Ishikawa (cell line): ENCODE measurements around the gene USP20.

Source experiments
- CEBPB ChIP-seq: IDR thresholded peaks from 2 replicates; pipeline ENCODE4 v1.6.1; 2012
- CREB1 ChIP-seq: IDR thresholded peaks from 2 replicates; pipeline ENCODE4 v1.6.1; 2012; ENCODE audit warnings: low read depth
- EGR1 ChIP-seq: IDR thresholded peaks from 2 replicates; pipeline ENCODE4 v1.6.1; 2012
- EP300 ChIP-seq: IDR thresholded peaks from 2 replicates; pipeline ENCODE4 v1.6.1; 2012; ENCODE audit warnings: borderline replicate concordance
- FOXM1 ChIP-seq: IDR thresholded peaks from 2 replicates; pipeline ENCODE4 v1.6.1; 2012; ENCODE audit warnings: low read depth, borderline replicate concordance
- MAX ChIP-seq: IDR thresholded peaks from 2 replicates; pipeline ENCODE4 v1.6.1; 2012
- NFIC ChIP-seq: IDR thresholded peaks from 2 replicates; pipeline ENCODE4 v1.6.1; 2012
- RAD21 ChIP-seq: IDR thresholded peaks from 2 replicates; pipeline ENCODE4 v1.6.1; 2012; ENCODE audit warnings: low read depth
- REST ChIP-seq: IDR thresholded peaks from 2 replicates; pipeline ENCODE4 v1.6.1; 2012; ENCODE audit warnings: low read depth, mild to moderate bottlenecking
- TAF1 ChIP-seq: IDR thresholded peaks from 2 replicates; pipeline ENCODE4 v1.6.1; 2012; ENCODE audit warnings: low read depth, mild to moderate bottlenecking
- TCF12 ChIP-seq: IDR thresholded peaks from 2 replicates; pipeline ENCODE4 v1.6.1; 2012; ENCODE audit warnings: low read depth
- TEAD4 ChIP-seq: IDR thresholded peaks from 2 replicates; pipeline ENCODE4 v1.6.1; 2012
- USF1 ChIP-seq: IDR thresholded peaks from 2 replicates; pipeline ENCODE4 v1.6.1; 2012
- YY1 ChIP-seq: IDR thresholded peaks from 2 replicates; pipeline ENCODE4 v1.6.1; 2012; ENCODE audit warnings: low read depth
- ZBTB7A ChIP-seq: IDR thresholded peaks from 2 replicates; pipeline ENCODE4 v1.6.1; 2012; ENCODE audit warnings: low read depth

The USP20 gene

GRCh38 chr9:129816501-129817435, 18.5 kb upstream of the USP20 start:
- TF ChIP-seq REST: no peak

GRCh38 chr9:129822898-129823541, 12.2 kb upstream of the USP20 start:
- TF ChIP-seq TEAD4 (no peak), REST (no peak), USF1 (no peak), YY1 (no peak), TAF1 (no peak), RAD21 (no peak), CEBPB (no peak), FOXM1 (no peak), ZBTB7A (no peak), MAX (no peak), CREB1 (no peak), EGR1 (no peak), NFIC (no peak), TCF12 (no peak), EP300 (no peak)

- TF ChIP-seq TCF12 (no peak), ZBTB7A (no peak), EP300 (no peak), USF1 (no peak), NFIC (no peak), CEBPB (no peak), FOXM1 (no peak), YY1 (no peak), RAD21 (no peak), TAF1 (no peak), EGR1 (no peak), TEAD4 (no peak), CREB1 (no peak), MAX (no peak), REST (no peak)
These were observed 11.7 kb upstream of the USP20 start for GRCh38 chr9:129823542-129823934.

GRCh38 chr9:129823935-129824601, 11.2 kb upstream of the USP20 start, which contains the start of gene TOR1A:
TSS of gene TOR1A (minus strand) at chr9:129824136. CDS start at chr9:129824085, 51 bp downstream.
- no peak; the same call in 1 of the 2 replicates for TF ChIP-seq EP300
- TF ChIP-seq MAX: peak; percentile 94
- peak; percentile 100 for TF ChIP-seq YY1
- TF ChIP-seq REST: no peak
- peak; percentile 91 for TF ChIP-seq USF1
- TF ChIP-seq TCF12: peak; percentile 79
- no peak for TF ChIP-seq FOXM1
- TF ChIP-seq CREB1: 0 out of 2 replicates have a peak, but pooled peaks have one; percentile 17
- TF ChIP-seq TAF1: peak; percentile 96
- TF ChIP-seq TEAD4: peak; percentile 18; the same call in 1 of the 2 replicates
- TF ChIP-seq ZBTB7A: no peak
- TF ChIP-seq EGR1: peak; percentile 98
- TF ChIP-seq RAD21: no peak
- 0 out of 2 replicates have a peak, but pooled peaks have one; percentile 23 for TF ChIP-seq NFIC
- TF ChIP-seq CEBPB: no peak
